Uterus (tissue), 2 donors: ENCODE results near the gene CNTNAP5.

ENCODE experiments used
- POLR2A ChIP-seq, 2 donors: fragments of 450-650 bp; IDR thresholded peaks; one replicate each; pipeline ENCODE4 v1.6.1; 2016; ENCODE audit warnings: antibody characterized with exemption in 2 of 2, mild to moderate bottlenecking in 1 of 2, moderate library complexity in 1 of 2
- TF ChIP-seq, protein P1 (sequence below), 4 experiments: fragments of 200-600 bp in 2 of 4; fragments of 450-650 bp in 2 of 4; sonication (generic) in 2 of 4; IDR thresholded peaks; one replicate each; pipeline ENCODE4 v1.5.1; 2016 to 2019; ENCODE audit warnings: antibody characterized with exemption in 4 of 4, mild to moderate bottlenecking in 2 of 4, moderate library complexity in 1 of 4

DNA sequence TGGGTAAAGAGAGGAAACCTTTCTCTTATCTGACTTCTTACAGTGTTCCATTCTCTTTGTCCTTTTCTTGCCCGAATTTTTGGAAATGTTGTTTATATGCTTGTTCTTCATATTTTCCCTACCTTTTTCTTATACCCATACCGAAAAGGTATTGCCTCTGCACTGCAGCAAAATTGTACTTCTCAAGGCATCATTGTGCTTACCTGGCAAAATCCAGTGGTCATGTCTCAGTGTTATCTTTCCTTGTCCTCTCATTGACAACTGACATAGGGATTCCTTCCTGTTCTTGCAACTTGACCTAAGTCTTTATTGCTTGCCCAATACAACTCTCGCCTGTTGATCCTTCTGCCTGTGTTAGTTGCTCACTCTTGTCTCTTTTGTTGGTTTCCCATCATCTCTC lies 842.2 kb downstream of the CNTNAP5 start:
- TF ChIP-seq, protein P1, sequence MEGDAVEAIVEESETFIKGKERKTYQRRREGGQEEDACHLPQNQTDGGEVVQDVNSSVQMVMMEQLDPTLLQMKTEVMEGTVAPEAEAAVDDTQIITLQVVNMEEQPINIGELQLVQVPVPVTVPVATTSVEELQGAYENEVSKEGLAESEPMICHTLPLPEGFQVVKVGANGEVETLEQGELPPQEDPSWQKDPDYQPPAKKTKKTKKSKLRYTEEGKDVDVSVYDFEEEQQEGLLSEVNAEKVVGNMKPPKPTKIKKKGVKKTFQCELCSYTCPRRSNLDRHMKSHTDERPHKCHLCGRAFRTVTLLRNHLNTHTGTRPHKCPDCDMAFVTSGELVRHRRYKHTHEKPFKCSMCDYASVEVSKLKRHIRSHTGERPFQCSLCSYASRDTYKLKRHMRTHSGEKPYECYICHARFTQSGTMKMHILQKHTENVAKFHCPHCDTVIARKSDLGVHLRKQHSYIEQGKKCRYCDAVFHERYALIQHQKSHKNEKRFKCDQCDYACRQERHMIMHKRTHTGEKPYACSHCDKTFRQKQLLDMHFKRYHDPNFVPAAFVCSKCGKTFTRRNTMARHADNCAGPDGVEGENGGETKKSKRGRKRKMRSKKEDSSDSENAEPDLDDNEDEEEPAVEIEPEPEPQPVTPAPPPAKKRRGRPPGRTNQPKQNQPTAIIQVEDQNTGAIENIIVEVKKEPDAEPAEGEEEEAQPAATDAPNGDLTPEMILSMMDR (IDR thresholded peaks at IDR 0.05), result no peak
- TF ChIP-seq POLR2A (IDR thresholded peaks at IDR 0.05), result no peak
